GM19372 (cell line): ENCODE measurements around the gene HOXC12.

Source experiments
- ATAC-seq: cut with Tn5 transposase; IDR thresholded peaks from one replicate; pipeline ENCODE4 v1.9.1; 2021; ENCODE audit warnings: mild to moderate bottlenecking, low read depth, moderate library complexity; ENCODE audit not compliant: unreplicated experiment

HOXC12 gene

DNA sequence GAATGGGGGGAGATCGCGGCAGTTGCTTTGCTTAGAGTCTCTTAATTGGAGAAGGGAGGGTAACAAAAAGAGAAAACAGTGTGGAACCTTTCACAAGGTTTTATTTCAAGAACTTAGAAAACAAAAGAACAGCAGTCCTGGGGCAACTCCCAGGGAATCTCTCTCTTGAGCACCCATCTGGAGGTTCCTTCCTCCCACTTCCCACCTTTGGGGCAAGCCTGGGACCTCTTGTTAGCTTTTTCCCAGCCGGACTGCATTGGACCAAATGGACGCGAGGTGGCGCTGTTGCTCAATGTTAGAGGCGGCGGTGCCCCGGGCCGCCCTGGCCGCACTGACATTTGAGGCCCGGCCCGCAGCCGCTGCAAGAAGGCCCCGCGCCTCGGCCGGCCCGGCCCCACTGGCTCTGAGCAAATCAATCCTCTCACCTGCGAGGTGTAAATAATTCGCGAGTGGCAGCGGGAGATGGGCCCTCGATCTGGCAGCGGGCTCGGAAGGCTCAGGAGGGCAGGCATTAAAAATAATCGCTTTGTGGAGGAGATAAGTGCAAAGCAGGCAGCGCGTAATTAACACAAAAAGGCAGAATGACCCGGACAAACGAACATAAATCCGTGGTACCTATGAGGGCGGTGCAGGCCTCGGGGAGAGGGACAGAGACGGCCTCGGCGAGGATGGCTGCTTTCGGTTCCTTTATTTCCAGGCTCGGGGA is 51.3 kb downstream of the HOXC12 start:
- peak; percentile 70 for ATAC-seq

DNA sequence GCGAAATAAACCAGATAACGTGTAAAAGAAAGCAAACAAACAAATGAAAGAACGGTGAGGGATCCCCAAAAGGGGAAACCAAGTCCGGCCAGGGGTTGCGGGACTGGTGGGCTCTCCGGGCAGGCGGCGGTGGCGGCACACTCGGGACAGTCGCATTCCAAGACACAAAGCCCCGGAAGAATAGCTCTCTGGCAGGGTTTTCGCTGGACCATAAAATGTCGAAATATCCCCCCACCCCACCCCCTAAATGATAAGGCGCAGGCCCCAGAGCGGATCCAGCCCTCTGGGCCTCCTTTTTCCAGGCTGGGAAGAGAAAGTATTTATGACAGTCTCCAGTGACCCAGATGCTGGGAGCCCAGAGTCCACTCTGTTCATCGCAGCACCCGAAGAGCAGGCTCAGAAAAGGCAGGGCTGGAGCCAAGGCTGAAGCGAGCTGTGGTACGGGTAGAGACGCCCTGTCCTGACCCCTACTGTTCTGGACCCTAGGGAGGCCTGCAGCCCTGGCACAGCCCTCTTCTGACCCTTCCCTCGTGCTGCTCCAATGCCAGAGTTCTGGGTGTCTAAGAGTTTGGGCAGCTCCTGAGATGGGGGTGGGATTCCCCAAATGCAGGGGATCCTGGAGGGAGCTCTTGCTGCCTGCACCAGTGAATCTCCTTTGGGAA is 52.0 kb downstream of the HOXC12 start:
- no peak for ATAC-seq

GRCh38 chr12:54007538-54008259 is 53.0 kb downstream of the HOXC12 start:
- ATAC-seq, result no peak

GRCh38 chr12:54008260-54008552 is 53.5 kb downstream of the HOXC12 start:
- no peak for ATAC-seq
